GM18861 (cell line): ENCODE measurements around the gene ZNF782.
"Not testable (repeated sequence)": the region's sequence is repeated elsewhere in the genome, so short reads cannot be mapped to it uniquely, and the experiment has no call there.

ENCODE experiments used
- ATAC-seq: cut with Tn5 transposase; IDR thresholded peaks from one replicate; pipeline ENCODE4 v1.9.1; 2021; ENCODE audit not compliant: unreplicated experiment

The ZNF782 gene

DNA sequence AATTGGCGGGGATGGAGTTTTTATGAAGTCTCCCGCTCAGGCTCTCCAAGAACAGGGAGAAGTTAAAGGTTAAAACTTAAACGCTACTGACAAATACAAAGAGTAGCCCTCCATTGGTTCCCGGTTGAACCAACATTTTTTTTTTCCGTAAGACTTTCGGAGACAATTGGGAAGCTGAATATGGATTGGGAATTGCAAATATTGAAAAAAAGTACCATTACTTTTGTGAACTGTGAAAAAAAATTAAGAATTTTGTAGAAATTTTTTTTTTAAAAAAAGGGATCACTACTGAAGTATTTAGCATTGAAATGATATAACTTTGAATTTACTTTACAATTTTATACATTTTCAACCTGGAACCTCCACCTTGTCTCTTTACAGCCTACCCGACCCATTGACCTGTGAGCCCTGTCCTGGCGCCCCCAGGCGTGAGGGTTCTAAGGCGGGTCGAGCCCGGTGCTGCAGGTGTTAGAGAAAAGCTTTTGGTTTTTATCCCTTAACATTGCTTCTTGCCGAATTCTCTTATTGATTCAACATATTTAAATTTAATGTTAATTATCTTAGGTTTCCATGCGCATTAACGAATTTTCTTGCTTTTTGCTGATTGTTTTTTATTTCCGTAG, 448 bp upstream of the ZNF782 start:
- ATAC-seq: no peak

DNA sequence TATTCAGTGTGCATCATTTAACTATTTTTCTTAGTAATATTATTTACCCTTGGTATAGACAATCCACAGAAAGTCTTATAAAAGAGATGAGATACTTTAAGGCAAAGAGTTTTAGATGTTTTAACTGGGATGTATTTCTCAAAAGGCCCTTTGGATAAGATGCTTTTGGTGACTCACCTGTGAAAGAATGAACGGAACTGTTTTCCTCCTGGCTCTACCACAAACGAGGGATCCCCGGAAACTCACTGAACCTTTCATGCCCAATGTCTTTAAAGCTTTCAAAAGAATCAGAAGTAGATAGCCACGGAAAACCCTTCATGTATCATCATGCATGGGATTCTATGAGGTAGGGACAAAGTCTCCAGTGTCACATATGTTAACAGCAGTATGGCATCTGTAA, 1.6 kb downstream of the ZNF782 start:
- ATAC-seq: no peak

DNA sequence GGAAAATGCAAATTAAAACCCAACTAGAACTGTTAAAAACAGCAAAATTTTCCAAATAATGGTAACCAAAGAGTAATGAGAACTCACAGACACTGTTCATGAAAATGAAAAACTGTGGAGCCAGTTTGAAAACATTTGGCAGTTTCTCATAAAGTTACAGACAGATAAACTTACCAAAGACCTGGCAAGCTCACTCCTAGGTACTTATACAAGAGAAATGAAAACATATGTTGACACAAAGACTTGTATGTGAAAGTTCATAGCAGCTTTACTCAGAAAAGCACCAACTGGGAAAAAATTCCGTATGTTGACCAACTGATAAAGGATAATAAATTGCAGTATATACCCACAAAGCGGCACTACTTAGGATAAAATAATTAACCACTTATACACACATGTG, 10.3 kb downstream of the ZNF782 start:
- ATAC-seq: no peak

DNA sequence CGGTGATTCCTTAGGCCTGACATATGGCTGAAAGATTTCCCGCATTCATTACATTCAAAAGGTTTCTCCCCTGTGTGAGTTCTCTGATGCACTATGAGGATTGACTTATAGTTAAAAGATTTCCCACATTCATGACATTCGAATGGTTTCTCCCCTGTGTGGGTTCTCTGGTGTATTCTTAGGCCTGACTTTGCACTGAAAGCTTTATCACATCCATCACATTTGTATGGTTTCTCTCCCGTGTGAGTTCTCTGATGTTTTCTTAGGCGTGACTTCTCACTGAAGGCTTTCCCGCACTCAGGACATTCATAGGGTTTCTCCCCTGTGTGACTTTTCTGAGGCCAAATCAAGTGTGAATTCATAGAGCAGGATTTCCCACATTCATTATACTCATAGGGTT, 35.8 kb downstream of the ZNF782 start:
- no peak for ATAC-seq

DNA sequence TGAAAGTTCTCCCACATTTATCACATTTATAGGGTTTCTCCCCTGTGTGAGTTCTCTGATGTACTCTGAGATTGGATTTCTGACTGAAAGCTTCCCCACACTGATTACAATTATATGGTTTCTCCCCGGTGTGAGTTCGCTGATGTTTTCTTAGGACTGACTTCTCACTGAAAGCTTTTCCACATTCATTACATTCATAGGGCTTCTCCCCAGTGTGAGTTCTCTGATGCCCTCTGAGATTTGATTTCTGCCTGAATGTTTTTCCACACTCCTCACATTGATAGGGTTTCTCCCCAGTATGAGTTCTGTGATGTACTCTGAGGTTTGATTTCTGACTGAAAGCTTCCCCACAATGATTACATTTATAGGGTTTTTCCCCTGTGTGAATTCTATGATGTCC, 36.3 kb downstream of the ZNF782 start:
- no peak for ATAC-seq

DNA sequence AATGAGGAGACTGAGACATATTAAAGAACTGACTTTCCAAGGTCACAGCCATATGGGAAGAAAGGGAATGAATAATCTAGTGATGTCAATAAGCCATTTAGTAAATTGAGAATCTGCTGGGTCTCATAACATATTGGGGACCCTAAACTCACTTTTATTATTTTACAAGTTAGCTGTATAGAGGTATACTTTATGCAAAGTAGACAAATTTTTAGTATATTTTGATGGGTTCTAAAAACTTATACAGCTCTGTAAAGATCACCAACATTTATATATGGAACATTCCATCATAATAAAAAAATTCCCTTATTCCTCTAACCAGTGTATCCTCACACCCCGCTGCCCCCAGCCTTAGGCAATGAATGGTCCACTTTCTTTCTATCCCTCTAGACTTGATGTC, 40.7 kb downstream of the ZNF782 start:
- ATAC-seq: no peak

DNA sequence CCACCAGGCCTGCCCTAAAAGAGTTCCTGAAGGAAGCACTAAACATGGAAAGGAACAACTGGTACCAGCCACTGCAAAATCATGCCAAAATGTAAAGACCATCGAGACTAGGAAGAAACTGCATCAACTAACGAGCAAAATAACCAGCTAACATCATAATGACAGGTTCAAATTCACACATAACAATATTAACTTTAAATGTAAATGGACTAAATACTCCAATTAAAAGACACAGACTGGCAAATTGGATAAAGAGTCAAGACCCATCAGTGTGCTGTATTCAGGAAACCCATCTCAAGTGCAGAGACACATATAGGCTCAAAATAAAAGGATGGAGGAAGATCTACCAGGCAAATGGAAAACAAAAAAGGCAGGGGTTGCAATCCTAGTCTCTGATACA, 55.4 kb downstream of the ZNF782 start:
- ATAC-seq: not testable (repeated sequence)

DNA sequence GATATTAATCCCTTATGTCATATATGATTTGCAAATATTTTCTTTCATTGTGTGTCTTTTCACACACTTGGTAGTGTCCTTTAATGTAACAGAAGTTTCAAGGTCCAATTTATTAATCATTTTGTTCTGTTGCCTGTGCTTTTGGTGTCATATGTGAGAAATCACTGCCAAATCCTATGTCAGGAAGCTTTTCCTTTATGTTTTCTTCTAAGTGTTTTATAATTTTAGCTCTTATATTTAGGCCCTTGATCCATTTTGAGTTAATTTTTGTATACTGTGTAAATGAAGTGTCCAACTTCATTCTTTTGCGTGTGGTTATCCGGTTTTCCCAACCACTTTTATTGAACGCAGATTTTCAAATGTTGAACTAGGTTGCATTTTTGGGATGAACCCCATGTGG, 70.3 kb downstream of the ZNF782 start:
- ATAC-seq: no peak

DNA sequence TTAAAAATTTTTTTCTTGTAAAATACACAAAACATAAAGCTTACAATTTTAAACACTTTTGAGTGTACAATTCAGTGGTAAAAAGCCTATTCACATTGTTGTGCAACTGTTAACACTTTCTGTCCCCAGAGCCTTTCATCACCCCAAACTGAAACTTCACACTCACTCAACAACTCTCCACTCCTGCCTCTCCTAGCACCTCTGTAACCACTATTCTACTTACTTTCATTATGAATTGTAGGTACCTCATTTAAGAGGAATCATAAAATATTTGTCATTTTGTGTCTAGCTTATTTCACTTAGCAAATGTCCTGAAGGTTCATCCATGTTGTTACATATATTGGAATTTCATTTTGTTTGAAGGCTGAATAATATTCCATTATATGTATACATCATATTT, 72.1 kb downstream of the ZNF782 start:
- ATAC-seq: no peak

DNA sequence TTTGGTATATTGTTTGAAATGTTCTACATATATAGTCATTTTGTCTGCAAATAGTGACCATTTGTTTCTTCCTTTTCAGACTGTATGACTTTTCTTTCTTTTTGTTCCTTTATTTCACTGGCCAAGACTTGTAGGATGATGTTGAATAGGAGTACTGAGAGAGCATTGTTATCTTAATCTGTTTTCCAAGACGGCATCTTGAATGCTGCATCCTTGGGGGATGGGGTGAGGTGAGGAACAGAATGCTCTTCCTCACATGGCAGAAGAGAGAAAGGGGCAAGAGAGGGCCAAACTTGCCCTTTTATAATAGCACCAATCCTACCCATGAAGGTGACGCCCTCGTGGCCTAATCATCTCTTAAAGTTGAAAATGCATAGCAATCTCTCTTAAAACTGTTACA, 72.8 kb downstream of the ZNF782 start:
- ATAC-seq: no peak

DNA sequence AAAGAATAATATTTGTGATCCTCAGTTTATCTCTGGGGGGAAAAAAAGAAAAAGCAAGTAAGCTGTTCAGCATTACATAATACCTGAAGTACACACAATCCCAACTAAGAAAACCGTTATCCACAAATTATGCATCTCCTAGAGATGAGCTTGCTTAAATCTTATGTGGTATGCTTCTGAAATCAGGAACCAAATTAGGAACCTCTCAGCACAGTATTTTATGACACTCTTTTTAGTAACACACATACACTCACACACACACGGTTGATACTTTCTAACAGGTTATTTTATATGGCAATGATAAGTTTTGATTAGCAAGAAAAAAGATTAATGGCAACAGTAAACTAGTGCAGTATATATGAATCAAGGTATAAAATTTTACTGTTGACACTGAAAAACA, 75.2 kb downstream of the ZNF782 start:
- ATAC-seq: no peak

DNA sequence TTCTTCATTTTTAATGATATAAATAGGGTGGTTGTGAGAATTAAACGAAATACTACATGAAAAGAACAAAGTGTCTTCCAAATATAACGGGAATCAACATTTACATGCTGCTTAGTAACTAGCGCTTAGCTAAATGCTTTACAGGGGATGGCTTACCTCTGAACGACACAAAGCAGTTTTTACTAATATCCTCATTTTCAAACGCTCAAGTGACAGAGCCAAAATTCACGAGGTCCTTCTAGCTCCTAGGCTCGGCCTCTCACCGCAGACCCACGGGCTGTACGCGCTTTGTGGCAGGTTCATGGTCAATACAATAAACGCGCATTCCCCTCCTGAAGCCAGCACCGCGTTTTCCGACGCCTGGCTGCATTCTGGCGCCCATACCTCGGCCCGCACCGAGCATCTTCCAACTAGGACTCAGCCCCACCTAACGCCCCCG, 76.9 kb downstream of the ZNF782 start:
- ATAC-seq: no peak

DNA sequence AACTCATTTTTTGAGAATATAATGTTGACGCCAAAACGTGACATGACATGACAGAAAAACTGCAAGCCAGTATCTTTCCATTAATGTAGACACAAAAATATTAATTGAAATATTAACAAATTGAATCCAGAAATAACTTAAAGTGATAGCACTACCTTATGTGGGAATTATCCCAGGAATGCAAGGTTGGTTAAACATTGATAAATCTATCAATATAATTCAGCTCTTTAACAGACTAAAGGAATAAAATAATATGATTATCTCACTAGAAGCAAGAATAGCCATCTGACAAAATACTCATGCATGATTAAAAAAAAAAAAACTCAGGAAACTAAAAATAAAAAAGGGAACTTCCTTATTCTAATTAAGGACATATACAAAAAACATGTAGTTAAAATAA, 83.2 kb downstream of the ZNF782 start:
- ATAC-seq: no peak

DNA sequence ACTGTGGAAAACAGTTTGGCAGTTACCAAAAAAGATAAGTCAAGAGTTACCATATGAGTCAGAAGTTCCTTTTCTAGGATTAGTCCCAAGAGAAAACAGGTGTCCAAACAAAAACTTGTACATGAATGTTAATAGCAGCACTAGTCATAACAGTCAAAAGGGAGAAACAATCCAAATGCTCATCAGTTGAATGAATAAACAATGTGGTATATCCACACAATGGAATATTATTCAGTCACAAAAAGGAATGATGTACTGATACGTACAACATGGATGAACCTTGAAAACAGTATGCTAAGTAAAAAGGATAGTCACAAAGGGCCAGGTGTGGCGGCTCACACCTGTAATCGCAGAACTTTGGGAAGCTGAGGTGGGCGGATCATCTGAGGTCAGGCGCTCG, 84.3 kb downstream of the ZNF782 start:
- no peak for ATAC-seq
